ENCODE measurements around the gene CDR2L. TPM values are rescaled to one million over a fixed set of nuclear protein-coding genes. Genes with fewer than 3 reads are reported as not detected.
"Not testable (repeated sequence)": the region's sequence is repeated elsewhere in the genome, so short reads cannot be mapped to it uniquely, and the experiment has no call there.

Gene CDR2L
- polyA plus RNA-seq, 1 donor, result 8.0 TPM

GRCh38 chr17:75009139-75009724 is 21.8 kb downstream of the CDR2L start:
- no peak for DNase-seq

- peak; percentile 39 for DNase-seq
Measured at GRCh38 chr17:75010683-75011400, 23.4 kb downstream of the CDR2L start.

GRCh38 chr17:75011401-75012095 is 24.1 kb downstream of the CDR2L start:
- peak; percentile 49 for DNase-seq

GRCh38 chr17:75012096-75012345 is 24.6 kb downstream of the CDR2L start:
- no peak for DNase-seq

GRCh38 chr17:75012346-75013091 is 25.1 kb downstream of the CDR2L start, which contains the start of gene MRPL58:
Gene MRPL58 (plus strand): TSS chr17:75012670. CDS start chr17:75012687, 17 bp downstream.
- peak; percentile 86 for DNase-seq

- no peak for DNase-seq
Measured at GRCh38 chr17:75013092-75013559, 25.7 kb downstream of the CDR2L start.

- DNase-seq, result no peak
Measured at GRCh38 chr17:75019146-75019545, 31.7 kb downstream of the CDR2L start.

- no peak for DNase-seq
Measured at GRCh38 chr17:75019710-75020109, 32.3 kb downstream of the CDR2L start.

- no peak for DNase-seq
Measured at GRCh38 chr17:75020331-75021110, 33.1 kb downstream of the CDR2L start.

GRCh38 chr17:75024686-75025397 is 37.4 kb downstream of the CDR2L start:
- DNase-seq, result no peak

GRCh38 chr17:75025398-75025734 is 37.9 kb downstream of the CDR2L start:
- DNase-seq, result not testable (repeated sequence)

GRCh38 chr17:75026650-75027049 is 39.2 kb downstream of the CDR2L start:
- not testable (repeated sequence) for DNase-seq

- no peak for DNase-seq
Measured at GRCh38 chr17:75030161-75030560, 42.7 kb downstream of the CDR2L start.

- DNase-seq, result peak; percentile 48
Measured at GRCh38 chr17:75031972-75032719, 44.7 kb downstream of the CDR2L start.

GRCh38 chr17:75032720-75033280 is 45.4 kb downstream of the CDR2L start:
- peak; percentile 18 for DNase-seq

GRCh38 chr17:75033346-75034235 is 46.2 kb downstream of the CDR2L start:
- DNase-seq, result peak; percentile 95

- peak; percentile 90 for DNase-seq
Measured at GRCh38 chr17:75034236-75034908, 46.9 kb downstream of the CDR2L start.

GRCh38 chr17:75036643-75037268 is 49.3 kb downstream of the CDR2L start:
- DNase-seq, result no peak

All from left kidney (tissue), 2 donors.